GM10248 (cell line): Measurements from ENCODE around the gene ENOSF1.

Experiments used
- CTCF ChIA-PET: fragments of 300-600 bp; sonication (Branson Sonifier 250); formaldehyde crosslinking; extraction: SDS; loops from one replicate; lab custom pipeline; 2021; ENCODE audit warnings: antibody characterized with exemption; lab: Yijun Ruan, JAX
- POLR2A ChIA-PET: fragments of 350-650 bp; sonication (Branson Sonifier 250); formaldehyde crosslinking; extraction: SDS; loops from one replicate; lab custom pipeline; 2020; ENCODE audit warnings: antibody characterized with exemption; lab: Yijun Ruan, JAX
- DNase-seq: peaks from one replicate; pipeline ENCODE4 v3.0.0; 2012; ENCODE audit errors: extremely low spot score
- TF ChIP-seq, protein P1 (sequence below): IDR thresholded peaks from 2 replicates; pipeline ENCODE4 v1.5.1; 2012; ENCODE audit warnings: mild to moderate bottlenecking, low read depth; ENCODE audit errors: extremely low read depth, missing control alignments, control extremely low read depth

The ENOSF1 gene

DNA sequence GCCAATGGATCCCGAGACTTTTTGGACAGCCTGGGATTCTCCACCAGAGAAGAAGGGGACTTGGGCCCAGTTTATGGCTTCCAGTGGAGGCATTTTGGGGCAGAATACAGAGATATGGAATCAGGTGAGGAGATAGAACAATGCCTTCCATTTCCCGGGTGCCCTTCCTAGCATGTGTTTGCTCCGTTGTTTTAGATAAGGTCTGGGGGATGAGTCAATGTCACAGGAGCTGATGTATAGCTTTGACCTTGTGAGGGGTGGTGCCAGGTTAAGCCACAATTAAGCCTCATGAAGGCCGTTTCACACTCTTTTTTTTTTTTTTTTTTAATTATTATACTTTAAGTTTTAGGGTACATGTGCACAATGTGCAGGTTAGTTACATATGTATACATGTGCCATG lies 50.2 kb downstream of the ENOSF1 start:
- no peak for DNase-seq
- CTCF ChIA-PET: interaction anchor here (1.6 kb wide), 1 partner anchor 9 kb away, joined by 3 read pairs; no protein-coding TSS in a partner anchor
- POLR2A ChIA-PET: no interaction called here
- TF ChIP-seq, protein P1, sequence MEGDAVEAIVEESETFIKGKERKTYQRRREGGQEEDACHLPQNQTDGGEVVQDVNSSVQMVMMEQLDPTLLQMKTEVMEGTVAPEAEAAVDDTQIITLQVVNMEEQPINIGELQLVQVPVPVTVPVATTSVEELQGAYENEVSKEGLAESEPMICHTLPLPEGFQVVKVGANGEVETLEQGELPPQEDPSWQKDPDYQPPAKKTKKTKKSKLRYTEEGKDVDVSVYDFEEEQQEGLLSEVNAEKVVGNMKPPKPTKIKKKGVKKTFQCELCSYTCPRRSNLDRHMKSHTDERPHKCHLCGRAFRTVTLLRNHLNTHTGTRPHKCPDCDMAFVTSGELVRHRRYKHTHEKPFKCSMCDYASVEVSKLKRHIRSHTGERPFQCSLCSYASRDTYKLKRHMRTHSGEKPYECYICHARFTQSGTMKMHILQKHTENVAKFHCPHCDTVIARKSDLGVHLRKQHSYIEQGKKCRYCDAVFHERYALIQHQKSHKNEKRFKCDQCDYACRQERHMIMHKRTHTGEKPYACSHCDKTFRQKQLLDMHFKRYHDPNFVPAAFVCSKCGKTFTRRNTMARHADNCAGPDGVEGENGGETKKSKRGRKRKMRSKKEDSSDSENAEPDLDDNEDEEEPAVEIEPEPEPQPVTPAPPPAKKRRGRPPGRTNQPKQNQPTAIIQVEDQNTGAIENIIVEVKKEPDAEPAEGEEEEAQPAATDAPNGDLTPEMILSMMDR: no peak

DNA sequence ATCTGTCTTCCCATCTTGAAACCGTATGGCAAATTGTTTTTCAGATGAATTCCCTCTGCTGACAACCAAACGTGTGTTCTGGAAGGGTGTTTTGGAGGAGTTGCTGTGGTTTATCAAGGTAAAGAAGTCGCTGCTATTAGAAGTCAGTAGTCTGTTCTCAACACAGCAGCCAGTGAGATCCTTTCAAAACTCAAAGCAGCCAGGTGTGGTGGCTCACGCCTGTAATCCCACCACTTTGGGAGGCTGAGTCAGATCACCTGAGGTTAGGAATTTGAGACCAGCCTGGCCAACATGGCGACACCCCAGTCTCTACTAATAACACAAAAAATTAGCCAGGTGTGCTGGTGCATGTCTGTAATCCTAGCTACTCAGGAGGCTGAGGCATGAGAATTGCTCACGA lies 52.8 kb downstream of the ENOSF1 start:
- POLR2A ChIA-PET: no interaction called here
- CTCF ChIA-PET: interaction anchor here (1.0 to 4.3 kb wide), 5 partner anchors 11 to 171 kb away, joined by 3 to 17 read pairs (median 4); partner anchors contain the start of gene ENOSF1
- no peak for DNase-seq
- TF ChIP-seq, protein P1: no peak

DNA sequence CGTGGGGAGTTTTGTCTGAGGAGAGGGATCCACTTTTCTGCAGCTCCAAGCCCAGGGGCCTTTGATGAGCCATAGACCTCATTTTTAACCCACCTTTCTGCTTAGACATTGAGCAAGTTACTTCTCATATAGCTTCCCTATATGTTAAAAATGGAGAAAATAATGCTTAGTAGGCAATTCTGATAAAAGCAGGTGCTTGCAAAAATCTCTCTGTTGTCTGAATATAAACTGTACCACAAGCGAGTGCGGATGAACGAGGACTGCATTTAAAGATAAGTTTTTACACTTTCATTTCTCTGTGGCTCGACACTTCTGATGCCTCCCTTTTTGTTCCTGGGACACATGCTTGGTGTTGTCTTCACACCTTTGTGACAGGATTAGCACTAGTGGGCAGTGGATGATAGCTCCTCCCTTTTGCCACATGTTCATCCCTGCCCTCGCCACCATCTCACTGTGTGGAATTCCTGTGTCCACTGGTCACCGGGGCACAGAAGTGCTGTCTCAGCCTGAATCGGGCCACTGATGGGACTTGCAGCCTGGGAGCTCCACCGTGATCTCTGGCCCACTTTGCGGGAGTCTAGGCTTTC lies 53.4 kb downstream of the ENOSF1 start:
- POLR2A ChIA-PET: no interaction called here
- CTCF ChIA-PET: interaction anchor here (0.7 to 4.3 kb wide), 12 partner anchors 9 to 180 kb away, joined by 3 to 17 read pairs (median 4); partner anchors contain the start of gene ENOSF1
- DNase-seq: no peak
- TF ChIP-seq, protein P1: no peak

DNA sequence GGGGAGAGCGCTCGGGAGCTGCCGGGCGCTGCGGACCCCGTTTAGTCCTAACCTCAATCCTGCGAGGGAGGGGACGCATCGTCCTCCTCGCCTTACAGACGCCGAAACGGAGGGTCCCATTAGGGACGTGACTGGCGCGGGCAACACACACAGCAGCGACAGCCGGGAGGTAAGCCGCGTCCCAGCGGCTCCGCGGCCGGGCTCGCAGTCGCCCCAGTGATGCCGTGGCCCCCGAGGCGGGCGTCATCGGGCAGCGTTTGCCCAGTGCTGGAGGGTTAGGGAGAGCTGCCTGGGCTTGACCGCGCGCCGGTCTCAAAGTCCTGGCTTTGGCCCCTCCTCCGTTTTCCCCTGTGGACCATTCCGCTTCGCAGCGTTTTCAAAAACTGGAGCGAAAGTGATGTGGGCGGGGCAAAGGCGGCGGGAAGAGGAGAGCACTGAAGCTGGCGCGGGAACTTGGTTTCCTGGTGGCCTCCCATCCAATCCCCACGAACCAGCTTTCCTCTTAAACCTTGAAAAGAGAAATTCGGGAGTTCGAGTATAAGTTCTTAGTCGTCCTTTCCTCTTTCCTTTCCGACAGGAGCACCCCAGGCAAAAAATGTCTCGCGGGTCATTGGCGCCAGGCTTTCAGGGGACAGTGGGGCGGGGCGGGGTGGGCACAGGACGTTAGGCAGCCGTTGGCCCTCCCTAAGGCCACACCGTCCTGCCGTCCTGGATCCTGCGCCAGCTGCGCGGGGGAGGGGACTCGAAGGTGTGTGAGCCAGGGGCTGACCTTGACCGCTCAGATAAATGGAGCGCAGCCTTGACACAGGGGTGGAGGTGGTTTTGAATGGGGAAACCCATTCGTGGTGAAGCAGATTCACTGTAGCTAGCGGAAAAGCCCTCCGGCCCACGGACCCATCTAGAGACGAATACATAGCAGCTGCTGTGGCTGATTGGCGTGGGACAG lies 54.2 kb downstream of the ENOSF1 start:
- ChIA-PET CTCF (interaction anchor here (0.7 to 4.3 kb wide), 15 partner anchors 8 to 391 kb away, joined by 3 to 17 read pairs (median 4); partner anchors contain the start of genes ENOSF1 and THOC1), POLR2A (interaction anchor here (1.4 kb wide), 1 partner anchor 12 kb away, joined by 6 read pairs; no protein-coding TSS in a partner anchor)
- TF ChIP-seq, protein P1: no peak

DNA sequence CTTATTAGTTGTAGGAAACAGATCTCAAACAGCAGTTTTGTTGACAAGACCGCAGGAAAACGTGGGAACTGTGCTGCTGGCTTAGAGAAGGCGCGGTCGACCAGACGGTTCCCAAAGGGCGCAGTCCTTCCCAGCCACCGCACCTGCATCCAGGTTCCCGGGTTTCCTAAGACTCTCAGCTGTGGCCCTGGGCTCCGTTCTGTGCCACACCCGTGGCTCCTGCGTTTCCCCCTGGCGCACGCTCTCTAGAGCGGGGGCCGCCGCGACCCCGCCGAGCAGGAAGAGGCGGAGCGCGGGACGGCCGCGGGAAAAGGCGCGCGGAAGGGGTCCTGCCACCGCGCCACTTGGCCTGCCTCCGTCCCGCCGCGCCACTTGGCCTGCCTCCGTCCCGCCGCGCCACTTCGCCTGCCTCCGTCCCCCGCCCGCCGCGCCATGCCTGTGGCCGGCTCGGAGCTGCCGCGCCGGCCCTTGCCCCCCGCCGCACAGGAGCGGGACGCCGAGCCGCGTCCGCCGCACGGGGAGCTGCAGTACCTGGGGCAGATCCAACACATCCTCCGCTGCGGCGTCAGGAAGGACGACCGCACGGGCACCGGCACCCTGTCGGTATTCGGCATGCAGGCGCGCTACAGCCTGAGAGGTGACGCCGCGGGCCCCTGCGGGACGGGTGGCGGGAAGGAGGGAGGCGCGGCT lies 55.0 kb downstream of the ENOSF1 start, which contains the start of gene TYMS:
TYMS (plus strand) TSS at position 343 of the 690 bp plus-strand sequence; CDS start at position 433, 90 bp downstream.
- CTCF ChIA-PET: interaction anchor here (0.8 to 4.3 kb wide), 9 partner anchors 12 to 390 kb away, joined by 3 to 17 read pairs (median 4); partner anchors contain the start of gene THOC1
- peak; percentile 74 for DNase-seq
- TF ChIP-seq, protein P1: no peak
- POLR2A ChIA-PET: interaction anchor here (1.4 kb wide), 1 partner anchor 13 kb away, joined by 6 read pairs; no protein-coding TSS in a partner anchor

More for the DNA sequence above, 54.2 kb downstream of the ENOSF1 start:
- DNase-seq: peak; percentile 82
